ENCODE measurements around the gene LDLRAD3. TPM values are rescaled to one million over a fixed set of nuclear protein-coding genes. Genes with fewer than 3 reads are reported as not detected.

LDLRAD3 gene
- total RNA-seq, 1 experiment from 2014 or later = 19.0 TPM

DNA sequence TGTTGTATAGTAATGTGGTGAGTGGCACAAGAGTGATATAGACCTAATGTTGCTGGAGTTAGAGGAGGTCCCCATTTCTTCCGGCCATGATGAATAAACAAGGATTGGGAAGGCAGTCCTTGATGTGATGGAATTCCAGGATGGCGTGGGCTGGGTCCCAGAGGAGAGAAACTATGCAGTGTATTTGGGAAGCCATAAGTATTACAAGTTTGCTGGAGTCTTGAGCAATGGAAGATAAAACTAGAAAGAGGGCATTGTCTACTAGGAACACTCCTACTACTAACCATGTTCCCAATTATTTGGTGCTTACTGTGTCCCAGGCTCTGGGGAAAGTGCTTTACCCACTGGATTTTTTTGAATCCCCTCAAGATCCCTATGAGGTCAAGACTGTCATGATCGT, 20.0 kb downstream of the LDLRAD3 start:
- H4K20me1 ChIP-seq (ENCODE audit: insufficient read depth) = no peaks in the 10 kb centered on the region
- DNase-seq (ENCODE audit: low read depth, low spot score) = no peak
- BruUV-seq (replicated peaks) = no TSS peak
- H3K27me3 ChIP-seq (ENCODE audit: insufficient read depth, low read length) = no peaks in the 10 kb centered on the region
- H3K9me2 ChIP-seq (ENCODE audit: insufficient read depth) = no peaks in the 10 kb centered on the region
- no peak for ATAC-seq
- H3K9me3 ChIP-seq (ENCODE audit: control insufficient read depth in 1 of 2, insufficient read depth in 1 of 2, low read depth in 1 of 2, low read length in 2 of 2) = peaks cover 3 to 4% of the 10 kb centered on the region in 2 experiments; a peak in 1 of 4 replicates
- H3K4me2 ChIP-seq (ENCODE audit: low read length) = no peak overlapping the region
- CTCF ChIA-PET = no interaction called here
- H3K27ac ChIP-seq (ENCODE audit: low read depth, low read length) = no peak overlapping the region
- peaks cover 47% of the 10 kb centered on the region for H3K79me2 ChIP-seq (ENCODE audit: insufficient read depth, low read length)
- no peaks in the 10 kb centered on the region for H3K36me3 ChIP-seq (ENCODE audit: control insufficient read depth in 1 of 2, insufficient read depth in 2 of 2, low read length in 2 of 2)
- H3K4me3 ChIP-seq (replicated peaks in 1 of 2; ENCODE audit: low read depth in 1 of 2, low read length in 2 of 2) = no peak overlapping the region
- RAD21 ChIA-PET (ENCODE audit: low non-redundant PET in 1 of 2, low total read pairs in 2 of 2, uncharacterized antibody in 2 of 2, unreplicated experiment in 2 of 2) = no interaction called here
- no peak overlapping the region for H3K9ac ChIP-seq (ENCODE audit: low read length)
- intact Hi-C loops (cut with micrococcal nuclease) = no loop called here
- POLR2A ChIA-PET = no interaction called here
- no peaks in the 10 kb centered on the region for H3K4me1 ChIP-seq (ENCODE audit: control insufficient read depth in 1 of 2, insufficient read depth in 2 of 2, low read length in 2 of 2)
- H2AFZ ChIP-seq (ENCODE audit: low read depth, low read length, poor library complexity, severe bottlenecking) = no peak overlapping the region
- TF ChIP-seq ZBTB33 (IDR thresholded peaks at IDR 0.05; ENCODE audit: extremely low read depth, insufficient replicate concordance, low read length) (no peak), ELF1 (IDR thresholded peaks at IDR 0.05; ENCODE audit: borderline replicate concordance, low read depth) (no peak), ZFX (IDR thresholded peaks at IDR 0.05) (no peak), CEBPB (IDR thresholded peaks at IDR 0.05; ENCODE audit: low read depth) (no peak), RAD21 (IDR thresholded peaks at IDR 0.05; ENCODE audit: low read depth) (no peak), ZNF274 (IDR thresholded peaks at IDR 0.05; ENCODE audit: low read depth, low read length) (no peak), REST (IDR thresholded peaks at IDR 0.05; ENCODE audit: low read depth) (no peak), CBX3 (IDR thresholded peaks at IDR 0.05; ENCODE audit: low read depth) (no peak), SIN3A (IDR thresholded peaks at IDR 0.05; ENCODE audit: low read depth) (no peak), EZH2phosphoT487 (IDR thresholded peaks at IDR 0.05; ENCODE audit: borderline replicate concordance) (no peak), JUND (IDR thresholded peaks at IDR 0.05) (no peak), POLR2A (IDR thresholded peaks at IDR 0.05; ENCODE audit: borderline replicate concordance, extremely low read depth, insufficient read depth, insufficient read length) (no peak)
- TF ChIP-seq, protein P1, sequence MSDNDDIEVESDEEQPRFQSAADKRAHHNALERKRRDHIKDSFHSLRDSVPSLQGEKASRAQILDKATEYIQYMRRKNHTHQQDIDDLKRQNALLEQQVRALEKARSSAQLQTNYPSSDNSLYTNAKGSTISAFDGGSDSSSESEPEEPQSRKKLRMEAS (IDR thresholded peaks at IDR 0.05) = no peak
- TF ChIP-seq, protein P2, sequence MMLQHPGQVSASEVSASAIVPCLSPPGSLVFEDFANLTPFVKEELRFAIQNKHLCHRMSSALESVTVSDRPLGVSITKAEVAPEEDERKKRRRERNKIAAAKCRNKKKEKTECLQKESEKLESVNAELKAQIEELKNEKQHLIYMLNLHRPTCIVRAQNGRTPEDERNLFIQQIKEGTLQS (IDR thresholded peaks at IDR 0.05) = no peak
- TF ChIP-seq, protein P3, sequence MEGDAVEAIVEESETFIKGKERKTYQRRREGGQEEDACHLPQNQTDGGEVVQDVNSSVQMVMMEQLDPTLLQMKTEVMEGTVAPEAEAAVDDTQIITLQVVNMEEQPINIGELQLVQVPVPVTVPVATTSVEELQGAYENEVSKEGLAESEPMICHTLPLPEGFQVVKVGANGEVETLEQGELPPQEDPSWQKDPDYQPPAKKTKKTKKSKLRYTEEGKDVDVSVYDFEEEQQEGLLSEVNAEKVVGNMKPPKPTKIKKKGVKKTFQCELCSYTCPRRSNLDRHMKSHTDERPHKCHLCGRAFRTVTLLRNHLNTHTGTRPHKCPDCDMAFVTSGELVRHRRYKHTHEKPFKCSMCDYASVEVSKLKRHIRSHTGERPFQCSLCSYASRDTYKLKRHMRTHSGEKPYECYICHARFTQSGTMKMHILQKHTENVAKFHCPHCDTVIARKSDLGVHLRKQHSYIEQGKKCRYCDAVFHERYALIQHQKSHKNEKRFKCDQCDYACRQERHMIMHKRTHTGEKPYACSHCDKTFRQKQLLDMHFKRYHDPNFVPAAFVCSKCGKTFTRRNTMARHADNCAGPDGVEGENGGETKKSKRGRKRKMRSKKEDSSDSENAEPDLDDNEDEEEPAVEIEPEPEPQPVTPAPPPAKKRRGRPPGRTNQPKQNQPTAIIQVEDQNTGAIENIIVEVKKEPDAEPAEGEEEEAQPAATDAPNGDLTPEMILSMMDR (IDR thresholded peaks at IDR 0.05 in 2 of 3, conservative IDR thresholded peaks at IDR 0.05 in 1 of 3; ENCODE audit: borderline replicate concordance in 1 of 3, insufficient read depth in 1 of 3, low read depth in 2 of 3, low read length in 2 of 3) = no peak
